ENCODE data around the gene USP20.

Gene USP20

DNA sequence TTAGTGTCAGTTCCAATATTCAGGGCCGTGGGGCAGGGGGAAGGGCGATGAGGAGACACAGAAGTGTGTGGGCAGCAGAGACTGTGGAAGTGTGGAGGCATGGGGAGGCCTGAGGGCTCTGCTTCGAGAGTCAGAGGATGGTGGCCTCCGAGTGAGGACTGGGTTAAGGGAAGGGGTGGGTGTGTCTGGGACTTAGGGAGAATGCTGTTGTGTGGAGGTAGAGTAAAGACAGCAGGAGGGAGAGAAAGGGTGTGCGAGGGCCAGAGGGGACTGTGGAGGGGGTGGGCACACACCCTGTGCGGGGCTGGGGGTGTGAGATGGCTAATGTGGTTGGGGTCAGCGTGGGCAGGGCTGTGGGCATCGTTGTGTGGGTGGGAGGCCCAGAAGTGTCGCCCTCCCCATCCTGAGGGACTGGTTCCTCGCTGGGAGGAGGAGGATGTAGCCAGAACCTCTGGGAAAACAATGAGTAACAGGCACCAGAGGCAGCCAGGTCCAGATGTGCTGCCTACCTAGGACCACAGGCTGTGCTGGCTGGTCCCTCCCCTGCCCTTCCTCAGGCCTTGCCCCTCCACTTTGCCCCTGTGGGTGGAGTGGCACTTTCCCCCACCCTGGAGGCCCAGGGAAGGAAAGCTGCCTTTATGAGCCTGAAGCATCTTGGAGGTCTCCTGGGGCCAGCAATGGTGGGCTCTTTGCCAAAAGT is 4.2 kb downstream of the USP20 start:
- Histone ChIP-seq H3K4me1 (ENCODE audit: control insufficient read depth, insufficient read depth, low read length) (peaks cover 7% of the 10 kb centered on the region; the same call in 1 of the 2 replicates), H3K27ac (ENCODE audit: extremely low read depth, low read depth, low read length) (no peak overlapping the region), H3K36me3 (ENCODE audit: control insufficient read depth in 2 of 2, insufficient read depth in 1 of 2, low read length in 2 of 2) (peaks cover 0 to 5% of the 10 kb centered on the region in 2 experiments; a peak in 1 of 3 replicates), H3K4me3 (ENCODE audit: low read depth, low read length) (no peak overlapping the region), H3K9me3 (ENCODE audit: control insufficient read depth, insufficient read depth, low read depth, low read length) (no peaks in the 10 kb centered on the region)
- ChIA-PET CTCF (interaction anchor here (0.7 to 1.4 kb wide), 2 partner anchors 190 to 267 kb away, joined by 4 to 5 read pairs; no protein-coding TSS in a partner anchor), POLR2A (interaction anchor here (0.5 to 1.6 kb wide), 3 partner anchors 10 to 86 kb away, joined by 3 to 5 read pairs (median 3); no protein-coding TSS in a partner anchor)
- TF ChIP-seq EGR2 (tag by site-specific recombination; IDR thresholded peaks at IDR 0.05; ENCODE audit: low read depth) (peak; percentile 98), ZNF777 (tag by site-specific recombination; IDR thresholded peaks at IDR 0.05; ENCODE audit: borderline replicate concordance) (no peak), ZNF341 (tag by site-specific recombination; IDR thresholded peaks at IDR 0.05; ENCODE audit: low read depth) (peak; percentile 65), ZSCAN4 (tag by site-specific recombination; IDR thresholded peaks at IDR 0.05) (no peak), ZNF560 (tag by site-specific recombination; IDR thresholded peaks at IDR 0.05; ENCODE audit: borderline replicate concordance) (no peak), ZNF239 (tag by site-specific recombination; IDR thresholded peaks at IDR 0.05) (no peak), ZNF248 (tag by site-specific recombination; IDR thresholded peaks at IDR 0.05) (no peak), KLF9 (tag by site-specific recombination; IDR thresholded peaks at IDR 0.05; ENCODE audit: low read depth) (peak; percentile 57; the same call in 1 of the 2 replicates), RBAK (tag by site-specific recombination; IDR thresholded peaks at IDR 0.05) (no peak), ZNF549 (tag by site-specific recombination; IDR thresholded peaks at IDR 0.05) (no peak), ZNF747 (tag by site-specific recombination; IDR thresholded peaks at IDR 0.05) (no peak), ZNF37A (tag by site-specific recombination; IDR thresholded peaks at IDR 0.05) (no peak), ZNF302 (tag by site-specific recombination; IDR thresholded peaks at IDR 0.05; ENCODE audit: low read depth) (no peak), ZNF645 (tag by site-specific recombination; IDR thresholded peaks at IDR 0.05) (no peak), ZBTB20 (tag by site-specific recombination; IDR thresholded peaks at IDR 0.05) (no peak), ZNF169 (tag by site-specific recombination; IDR thresholded peaks at IDR 0.05) (no peak), ZNF585B (tag by site-specific recombination; IDR thresholded peaks at IDR 0.05) (no peak), ZNF404 (tag by site-specific recombination; IDR thresholded peaks at IDR 0.05) (no peak), ZNF157 (tag by site-specific recombination; IDR thresholded peaks at IDR 0.05) (no peak), TRIM28 (IDR thresholded peaks at IDR 0.05; ENCODE audit: borderline replicate concordance, low read length) (no peak), ZNF311 (tag by site-specific recombination; IDR thresholded peaks at IDR 0.05; ENCODE audit: borderline replicate concordance) (no peak), ZNF426 (tag by site-specific recombination; IDR thresholded peaks at IDR 0.05) (no peak), ZNF555 (tag by site-specific recombination; conservative IDR thresholded peaks at IDR 0.05) (no peak), HOXD13 (CRISPR knock-in tag; IDR thresholded peaks at IDR 0.05; ENCODE audit: borderline replicate concordance) (no peak), ZNF391 (tag by site-specific recombination; IDR thresholded peaks at IDR 0.05; ENCODE audit: borderline replicate concordance, low read depth) (no peak), ZNF398 (tag by site-specific recombination; IDR thresholded peaks at IDR 0.05) (peak; percentile 94), SP2 (tag by site-specific recombination; IDR thresholded peaks at IDR 0.05) (0 out of 2 replicates have a peak, but pooled peaks have one; percentile 9), ZNF23 (tag by site-specific recombination; IDR thresholded peaks at IDR 0.05; ENCODE audit: borderline replicate concordance) (no peak), CTCF (tag by site-specific recombination; IDR thresholded peaks at IDR 0.05) (no peak), SP3 (tag by site-specific recombination; IDR thresholded peaks at IDR 0.05) (0 out of 2 replicates have a peak, but pooled peaks have one; percentile 20), ZNF670 (tag by site-specific recombination; IDR thresholded peaks at IDR 0.05; ENCODE audit: low read depth) (no peak)
- TF ChIP-seq, protein P1, sequence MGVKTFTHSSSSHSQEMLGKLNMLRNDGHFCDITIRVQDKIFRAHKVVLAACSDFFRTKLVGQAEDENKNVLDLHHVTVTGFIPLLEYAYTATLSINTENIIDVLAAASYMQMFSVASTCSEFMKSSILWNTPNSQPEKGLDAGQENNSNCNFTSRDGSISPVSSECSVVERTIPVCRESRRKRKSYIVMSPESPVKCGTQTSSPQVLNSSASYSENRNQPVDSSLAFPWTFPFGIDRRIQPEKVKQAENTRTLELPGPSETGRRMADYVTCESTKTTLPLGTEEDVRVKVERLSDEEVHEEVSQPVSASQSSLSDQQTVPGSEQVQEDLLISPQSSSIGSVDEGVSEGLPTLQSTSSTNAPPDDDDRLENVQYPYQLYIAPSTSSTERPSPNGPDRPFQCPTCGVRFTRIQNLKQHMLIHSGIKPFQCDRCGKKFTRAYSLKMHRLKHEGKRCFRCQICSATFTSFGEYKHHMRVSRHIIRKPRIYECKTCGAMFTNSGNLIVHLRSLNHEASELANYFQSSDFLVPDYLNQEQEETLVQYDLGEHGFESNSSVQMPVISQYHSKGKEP (tag by site-specific recombination; IDR thresholded peaks at IDR 0.05) = no peak

All from HEK293 (cell line).